Nephron (organoid): Measurements from ENCODE around the gene TOMM7.

Experiments
- H3K27ac Mint-ChIP-seq, 3 experiments: 2 replicates each; pipeline ENCODE4 v1.8.0; 2020; ENCODE audit warnings: mixed read lengths in 3 of 3, mild to moderate bottlenecking in 2 of 3, moderate library complexity in 1 of 3
- H3K27me3 Mint-ChIP-seq: 2 replicates; pipeline ENCODE4 v1.8.0; 2021; ENCODE audit warnings: low read depth, mild to moderate bottlenecking, moderate library complexity, mixed read lengths
- H3K36me3 Mint-ChIP-seq: 2 replicates; pipeline ENCODE4 v1.8.0; 2020; ENCODE audit warnings: low read depth, mixed read lengths
- H3K4me1 Mint-ChIP-seq: 2 replicates; pipeline ENCODE4 v1.8.0; 2020; ENCODE audit warnings: mixed read lengths
- H3K4me3 Mint-ChIP-seq, 3 experiments: 2 replicates each; pipeline ENCODE4 v1.8.0; 2020; ENCODE audit warnings: mild to moderate bottlenecking in 3 of 3, mixed read lengths in 3 of 3, moderate library complexity in 2 of 3
- H3K9me3 Mint-ChIP-seq: 2 replicates; pipeline ENCODE4 v1.8.0; 2020; ENCODE audit warnings: mixed read lengths
- CTCF ChIP-seq, 3 experiments: fragments of 200-600 bp; sonication (generic); IDR thresholded peaks; one replicate each; pipeline ENCODE4 v1.5.0; 2021; ENCODE audit warnings: antibody characterized with exemption in 3 of 3; ENCODE audit not compliant: unreplicated experiment in 3 of 3

TOMM7 gene

GRCh38 chr7:22856416-22856815 is 33.8 kb upstream of the TOMM7 start:
- Mint-ChIP-seq H3K9me3 (no peaks in the 10 kb centered on the region), H3K4me1 (peaks cover 26% of the 10 kb centered on the region), H3K4me3 (peak overlapping the region in 1 of 3 experiments; percentile 69), H3K36me3 (peaks cover 15% of the 10 kb centered on the region), H3K27ac (no peak overlapping the region), H3K27me3 (peaks cover 7% of the 10 kb centered on the region)
- TF ChIP-seq CTCF (IDR thresholded peaks at IDR 0.05; ENCODE audit: unreplicated experiment in 3 of 3) = no peak

DNA sequence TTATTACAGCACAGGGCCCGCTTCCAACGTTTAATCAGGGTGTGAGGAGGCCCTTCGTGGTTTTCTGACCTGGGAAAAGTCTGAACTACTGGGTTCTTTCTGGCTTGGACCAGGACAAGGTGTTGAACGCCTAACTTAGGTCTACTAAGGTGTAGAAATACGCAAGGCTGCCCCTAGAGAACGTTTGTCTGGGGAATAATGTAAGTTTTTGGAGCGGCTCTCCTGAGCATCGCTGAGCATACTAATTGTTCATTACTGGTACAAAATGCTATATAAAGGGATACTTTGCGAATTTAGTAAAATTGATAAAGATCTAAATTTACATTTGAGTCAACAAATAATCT is 32.4 kb upstream of the TOMM7 start:
- Mint-ChIP-seq H3K36me3 (peaks cover 15% of the 10 kb centered on the region), H3K9me3 (no peaks in the 10 kb centered on the region), H3K4me1 (peaks cover 29% of the 10 kb centered on the region), H3K4me3 (peak overlapping the region; percentile 87 to 92 (median 91)), H3K27me3 (peaks cover 7% of the 10 kb centered on the region), H3K27ac (peak overlapping the region in 2 of 3 experiments; percentile 70 to 84)
- TF ChIP-seq CTCF (IDR thresholded peaks at IDR 0.05; ENCODE audit: unreplicated experiment in 3 of 3) = no peak

- TF ChIP-seq CTCF (IDR thresholded peaks at IDR 0.05; ENCODE audit: unreplicated experiment in 3 of 3) = peak; percentile 78 to 84 (median 79)
- H3K4me1 Mint-ChIP-seq = peaks cover 34% of the 10 kb centered on the region
- peaks cover 15% of the 10 kb centered on the region for H3K36me3 Mint-ChIP-seq
- peaks cover 7% of the 10 kb centered on the region for H3K27me3 Mint-ChIP-seq
- peak overlapping the region; percentile 87 to 92 (median 91) for H3K4me3 Mint-ChIP-seq
- H3K9me3 Mint-ChIP-seq = no peaks in the 10 kb centered on the region
- peak overlapping the region; percentile 63 to 84 (median 70) for H3K27ac Mint-ChIP-seq
Measured at GRCh38 chr7:22854158-22855048, 31.8 kb upstream of the TOMM7 start.

GRCh38 chr7:22853674-22854157 is 31.1 kb upstream of the TOMM7 start:
- Mint-ChIP-seq H3K36me3 (peaks cover 9% of the 10 kb centered on the region), H3K27ac (peak overlapping the region in 2 of 3 experiments; percentile 9 to 34), H3K9me3 (no peaks in the 10 kb centered on the region), H3K4me3 (peak overlapping the region; percentile 83 to 89 (median 89)), H3K4me1 (peaks cover 40% of the 10 kb centered on the region), H3K27me3 (peaks cover 5% of the 10 kb centered on the region)
- no peak for TF ChIP-seq CTCF (IDR thresholded peaks at IDR 0.05; ENCODE audit: unreplicated experiment in 3 of 3)

DNA sequence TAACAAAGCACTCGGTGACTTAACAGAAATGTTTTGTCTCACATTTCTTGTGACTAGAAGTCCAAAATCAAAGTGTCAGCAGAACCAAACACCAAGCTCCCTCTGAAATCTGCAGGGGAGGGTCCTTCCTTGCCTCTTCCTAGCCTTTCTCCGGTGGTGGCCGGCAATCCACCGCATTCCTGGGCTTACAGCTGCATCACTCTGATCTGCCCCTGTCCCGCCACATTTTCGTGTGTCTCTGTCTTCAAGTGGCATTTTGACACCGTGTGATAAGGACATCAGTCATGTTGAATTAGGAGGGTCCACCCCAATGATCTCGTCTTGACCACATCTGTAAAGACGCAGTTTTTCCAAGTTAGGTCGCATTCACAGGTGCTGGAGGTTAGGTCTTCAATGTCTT is 30.5 kb upstream of the TOMM7 start:
- Mint-ChIP-seq H3K27ac (peak overlapping the region in 1 of 3 experiments; percentile 9), H3K36me3 (peaks cover 4% of the 10 kb centered on the region), H3K4me1 (peaks cover 43% of the 10 kb centered on the region), H3K9me3 (no peaks in the 10 kb centered on the region), H3K4me3 (peak overlapping the region in 2 of 3 experiments; percentile 89), H3K27me3 (peaks cover 5% of the 10 kb centered on the region)
- no peak for TF ChIP-seq CTCF (IDR thresholded peaks at IDR 0.05; ENCODE audit: unreplicated experiment in 3 of 3)
